Measurements from ENCODE around the gene MESP1.

DNA sequence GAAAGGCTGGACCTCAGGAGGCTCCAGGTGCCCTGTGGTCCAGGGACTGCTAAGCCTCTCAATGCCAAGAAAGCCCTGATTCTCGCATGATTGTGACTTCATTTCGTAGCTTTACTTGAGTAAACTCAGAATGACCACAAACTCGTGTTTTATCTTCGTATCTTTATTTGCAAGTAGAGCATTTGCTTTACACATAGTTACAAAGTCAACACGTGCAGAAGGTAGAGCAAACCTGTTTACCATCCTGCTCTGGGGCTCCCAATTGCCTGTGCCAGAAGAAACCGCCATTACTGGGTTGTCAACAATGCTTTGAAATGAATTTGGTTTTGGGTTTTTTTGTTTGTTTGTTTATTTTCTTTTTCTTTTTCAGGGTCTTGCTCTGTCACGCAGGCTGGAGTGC is 5.8 kb upstream of the MESP1 start:
- TF ChIP-seq EZH2 (IDR thresholded peaks at IDR 0.05; ENCODE audit: insufficient read depth, poor library complexity, severe bottlenecking) (no peak), EZH2phosphoT487 (IDR thresholded peaks at IDR 0.05; ENCODE audit: insufficient read depth, low read depth) (no peak)
